SK-N-SH (cell line): Measurements from ENCODE around the gene STRN. TPM values are rescaled to one million over a fixed set of nuclear protein-coding genes. Genes with fewer than 3 reads are reported as not detected.

ENCODE experiments used
- CTCF ChIA-PET: fragments of 300-600, 350-600 bp; formaldehyde crosslinking; extraction: SDS; loops from one replicate; lab custom pipeline; 2021; lab: Yijun Ruan, JAX
- POLR2A ChIA-PET: fragments of 350-600 bp; sonication (Branson Sonifier 250); formaldehyde crosslinking; extraction: SDS; loops from one replicate; lab custom pipeline; 2020; ENCODE audit warnings: antibody characterized with exemption, inconsistent platforms; lab: Yijun Ruan, JAX
- DNase-seq: peaks from one replicate; pipeline ENCODE4 v3.0.0; 2012
- H2AFZ ChIP-seq: fragments of 200-600 bp; sonication (generic); 2 replicates; pipeline ENCODE4 v1.8.1; 2016; ENCODE audit warnings: antibody characterized with exemption, mild to moderate bottlenecking, low read depth
- H3F3A ChIP-seq: fragments of 200-600 bp; sonication (generic); replicated peaks from 2 replicates; pipeline ENCODE3; 2016; ENCODE audit warnings: antibody characterized with exemption, mild to moderate bottlenecking; ENCODE audit not compliant: insufficient read depth
- H3K27ac ChIP-seq, 2 experiments: fragments of 200-500 bp in 1 of 2; fragments of 200-600 bp in 1 of 2; sonication (Bioruptor generic) in 1 of 2; sonication (generic), shearing (Covaris generic) in 1 of 2; 2 replicates each; pipeline versions ENCODE4 v1.5.1 to v1.6.1; 2014 to 2016; ENCODE audit warnings: low read depth in 2 of 2, inconsistent platforms in 1 of 2, low read length in 1 of 2, mild to moderate bottlenecking in 1 of 2, mixed read lengths in 1 of 2
- H3K27me3 ChIP-seq: fragments of 200-600 bp; sonication (generic), shearing (Covaris generic); 2 replicates; pipeline ENCODE4 v1.6.1; 2016; ENCODE audit warnings: mixed run types; ENCODE audit not compliant: insufficient read depth
- H3K36me3 ChIP-seq, 2 experiments: fragments of 200-500 bp in 1 of 2; fragments of 200-600 bp in 1 of 2; sonication (Bioruptor generic) in 1 of 2; sonication (generic) in 1 of 2; replicated peaks in 1 of 2; 2 replicates each; pipeline versions ENCODE3 to v1.5.1; 2014 to 2016; ENCODE audit warnings: low read length in 1 of 2, mild to moderate bottlenecking in 1 of 2; ENCODE audit not compliant: insufficient read depth in 2 of 2, control insufficient read depth in 1 of 2
- H3K4me1 ChIP-seq, 2 experiments: fragments of 200-500 bp in 1 of 2; fragments of 200-600 bp in 1 of 2; sonication (Bioruptor generic) in 1 of 2; sonication (generic), shearing (Covaris generic) in 1 of 2; 2 replicates each; pipeline versions ENCODE4 v1.5.1 to v1.6.1; 2014 to 2016; ENCODE audit warnings: low read depth in 1 of 2, low read length in 1 of 2, mixed run types in 1 of 2; ENCODE audit not compliant: insufficient read depth in 2 of 2, control insufficient read depth in 1 of 2
- H3K4me2 ChIP-seq: fragments of 200-600 bp; sonication (generic), shearing (Covaris generic); 2 replicates; pipeline ENCODE4 v1.6.1; 2017; ENCODE audit warnings: mixed run types
- H3K4me3 ChIP-seq, 2 experiments: fragments of 200-500 bp in 1 of 2; fragments of 200-600 bp in 1 of 2; sonication (Bioruptor generic) in 1 of 2; sonication (generic), shearing (Covaris generic) in 1 of 2; 2 replicates each; pipeline versions ENCODE4 v1.5.1 to v1.8.1; 2014 to 2016; ENCODE audit warnings: low read depth in 2 of 2, inconsistent platforms in 1 of 2, low read length in 1 of 2, mild to moderate bottlenecking in 1 of 2, mixed read lengths in 1 of 2, moderate library complexity in 1 of 2
- H3K79me2 ChIP-seq: fragments of 200-600 bp; sonication (generic); 2 replicates; pipeline ENCODE4 v1.8.1; 2017; ENCODE audit warnings: mild to moderate bottlenecking; ENCODE audit not compliant: insufficient read depth
- H3K9ac ChIP-seq: fragments of 200-600 bp; sonication (generic); 2 replicates; pipeline ENCODE4 v1.6.1; 2017; ENCODE audit warnings: mixed run types
- H3K9me2 ChIP-seq: fragments of 200-600 bp; sonication (generic); 2 replicates; pipeline ENCODE4 v1.6.1; 2017; ENCODE audit warnings: mixed run types
- H3K9me3 ChIP-seq: fragments of 200-600 bp; sonication (generic); 2 replicates; pipeline ENCODE4 v1.6.1; 2017; ENCODE audit warnings: mixed run types, mild to moderate bottlenecking, moderate library complexity
- H4K20me1 ChIP-seq: fragments of 200-600 bp; sonication (generic); 2 replicates; pipeline ENCODE4 v1.6.1; 2017; ENCODE audit warnings: mild to moderate bottlenecking, mixed run types; ENCODE audit not compliant: insufficient read depth
- ELF1 ChIP-seq: IDR thresholded peaks from 2 replicates; pipeline ENCODE4 v1.4.0; 2012
- FOSL2 ChIP-seq: IDR thresholded peaks from 2 replicates; pipeline ENCODE4 v1.4.0; 2012; ENCODE audit warnings: low read depth, mild to moderate bottlenecking, moderate library complexity, borderline replicate concordance
- FOXJ3 ChIP-seq: sonication (generic); formaldehyde crosslinking; IDR thresholded peaks from 2 replicates; pipeline ENCODE4 v1.5.1; 2020; ENCODE audit warnings: mild to moderate bottlenecking, missing genetic modification reagents
- GABPA ChIP-seq: IDR thresholded peaks from 2 replicates; pipeline ENCODE4 v1.4.0; 2012; ENCODE audit warnings: low read depth, mild to moderate bottlenecking
- GATA2 ChIP-seq: sonication (generic); formaldehyde crosslinking; IDR thresholded peaks from 2 replicates; pipeline ENCODE4 v1.5.0; 2020; ENCODE audit warnings: mild to moderate bottlenecking, missing genetic modification reagents
- JUND ChIP-seq: IDR thresholded peaks from 2 replicates; pipeline ENCODE4 v1.4.0; 2012
- NFIC ChIP-seq: IDR thresholded peaks from 2 replicates; pipeline ENCODE4 v1.4.0; 2012; ENCODE audit warnings: borderline replicate concordance
- NRF1 ChIP-seq: IDR thresholded peaks from 2 replicates; pipeline ENCODE4 v1.6.1; 2012; ENCODE audit warnings: low read depth, mild to moderate bottlenecking, low read length
- PBX3 ChIP-seq: IDR thresholded peaks from 2 replicates; pipeline ENCODE4; 2012
- POLR2AphosphoS5 ChIP-seq: IDR thresholded peaks from 2 replicates; pipeline ENCODE4 v1.6.1; 2012; ENCODE audit warnings: low read depth, low read length
- RAD21 ChIP-seq: IDR thresholded peaks from 2 replicates; pipeline ENCODE4 v1.6.1; 2012; ENCODE audit warnings: mild to moderate bottlenecking, low read length
- RXRA ChIP-seq: IDR thresholded peaks from 2 replicates; pipeline ENCODE4 v1.4.0; 2012; ENCODE audit warnings: low read depth, mild to moderate bottlenecking, borderline replicate concordance
- SMC3 ChIP-seq: IDR thresholded peaks from 2 replicates; pipeline ENCODE4 v1.6.1; 2012; ENCODE audit warnings: low read depth, low read length, improper control_type of control experiment
- TAF1 ChIP-seq: IDR thresholded peaks from 2 replicates; pipeline ENCODE4 v1.6.1; 2012; ENCODE audit warnings: low read depth, mild to moderate bottlenecking, low read length, moderate library complexity, borderline replicate concordance
- TCF12 ChIP-seq: IDR thresholded peaks from 2 replicates; pipeline ENCODE4 v1.4.0; 2012
- TEAD4 ChIP-seq: IDR thresholded peaks from 2 replicates; pipeline ENCODE4 v1.4.0; 2012; ENCODE audit warnings: mild to moderate bottlenecking, borderline replicate concordance; ENCODE audit not compliant: insufficient read depth
- YY1 ChIP-seq: IDR thresholded peaks from 2 replicates; pipeline ENCODE4 v1.4.0; 2012; ENCODE audit warnings: low read depth, mild to moderate bottlenecking
- ZBTB33 ChIP-seq: IDR thresholded peaks from 2 replicates; pipeline ENCODE4 v1.4.0; 2012; ENCODE audit warnings: low read depth, borderline replicate concordance
- WGBS: methylation state at CpG from one replicate; pipeline ENCODE4 v1.1.6; 2017; ENCODE audit warnings: low lambda C conversion rate; 5-methylcytosine and 5-hydroxymethylcytosine counted together
- polyA plus RNA-seq, 3 experiments: library from polyadenylated mRNA; depleted of rRNA; stranded (reverse); fragments of >200 nt; gene quantifications; 2 replicates each; pipeline ENCODE4 v1.2.3, GENCODE V29; 2012
- TF ChIP-seq, protein P1 (sequence below): IDR thresholded peaks from 2 replicates; pipeline ENCODE4 v1.4.0; 2012; ENCODE audit warnings: low read depth
- TF ChIP-seq, protein P2 (sequence below): IDR thresholded peaks from 2 replicates; pipeline ENCODE4 v1.4.0; 2012; ENCODE audit warnings: low read depth, borderline replicate concordance

STRN gene
- polyA plus RNA-seq, 1 of the 3 experiments (the other 2 are of a cell fraction): 4.8 TPM

DNA sequence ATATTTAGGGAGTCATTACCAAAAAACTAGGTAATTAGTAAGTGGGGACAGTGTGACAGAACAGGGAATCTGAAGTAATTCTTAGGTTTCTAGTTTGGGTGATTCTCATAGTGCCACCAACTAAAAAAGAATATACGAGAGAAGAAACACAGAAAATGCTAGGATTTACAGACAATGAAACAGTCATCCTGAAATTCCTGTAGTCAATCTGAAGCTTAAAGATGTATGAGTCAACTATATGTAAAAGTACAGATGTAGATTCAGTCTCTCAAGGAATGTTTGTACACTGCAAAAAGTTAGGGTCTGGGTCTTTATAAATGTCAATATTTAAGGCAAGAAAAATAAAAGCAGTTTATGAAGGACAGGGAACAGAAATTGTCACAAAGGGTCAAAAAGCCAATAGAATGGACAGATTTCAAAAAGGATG is 107.0 kb downstream of the STRN start:
- no peaks in the 10 kb centered on the region for H3K4me1 ChIP-seq
- no peak overlapping the region for H3K4me3 ChIP-seq
- peaks cover 40 to 42% of the 10 kb centered on the region in 2 experiments for H3K36me3 ChIP-seq
- H3F3A ChIP-seq: peaks cover 4% of the 10 kb centered on the region
- WGBS: 84% methylated on average over 1 of the region's 1 CpG
- H3K79me2 ChIP-seq: no peaks in the 10 kb centered on the region
- TF ChIP-seq TCF12 (no peak), RAD21 (no peak), FOSL2 (no peak), ELF1 (no peak), FOXJ3 (CRISPR knock-in tag) (no peak), TEAD4 (no peak), NRF1 (no peak)
- no peak overlapping the region for H3K4me2 ChIP-seq
- DNase-seq: no peak
- H3K27ac ChIP-seq: no peak overlapping the region
- no peak overlapping the region for H3K9ac ChIP-seq
- no peaks in the 10 kb centered on the region for H3K9me2 ChIP-seq
- H3K9me3 ChIP-seq: no peaks in the 10 kb centered on the region
- no peak overlapping the region for H2AFZ ChIP-seq
- no peaks in the 10 kb centered on the region for H3K27me3 ChIP-seq
- no peaks in the 10 kb centered on the region for H4K20me1 ChIP-seq
- ChIA-PET POLR2A (no interaction called here), CTCF (no interaction called here)

- Histone ChIP-seq H3K36me3 (peaks cover 36 to 46% of the 10 kb centered on the region in 2 experiments), H3K9ac (no peak overlapping the region), H3K4me3 (no peak overlapping the region), H3K9me2 (no peaks in the 10 kb centered on the region), H2AFZ (no peak overlapping the region), H3K27me3 (no peaks in the 10 kb centered on the region), H3K4me1 (no peaks in the 10 kb centered on the region), H3K9me3 (no peaks in the 10 kb centered on the region), H4K20me1 (no peaks in the 10 kb centered on the region), H3K79me2 (no peaks in the 10 kb centered on the region), H3K4me2 (no peak overlapping the region), H3F3A (peaks cover 4% of the 10 kb centered on the region), H3K27ac (no peak overlapping the region)
- ChIA-PET POLR2A (no interaction called here), CTCF (no interaction called here)
- DNase-seq: no peak
- TF ChIP-seq PBX3 (no peak), JUND (no peak), RXRA (no peak), NFIC (no peak), POLR2AphosphoS5 (no peak), ZBTB33 (no peak), ELF1 (no peak), SMC3 (no peak), TEAD4 (no peak), TCF12 (no peak), RAD21 (no peak), TAF1 (no peak), GATA2 (CRISPR knock-in tag) (no peak), YY1 (no peak), GABPA (no peak)
- TF ChIP-seq, protein P1, sequence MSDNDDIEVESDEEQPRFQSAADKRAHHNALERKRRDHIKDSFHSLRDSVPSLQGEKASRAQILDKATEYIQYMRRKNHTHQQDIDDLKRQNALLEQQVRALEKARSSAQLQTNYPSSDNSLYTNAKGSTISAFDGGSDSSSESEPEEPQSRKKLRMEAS: no peak
- TF ChIP-seq, protein P2, sequence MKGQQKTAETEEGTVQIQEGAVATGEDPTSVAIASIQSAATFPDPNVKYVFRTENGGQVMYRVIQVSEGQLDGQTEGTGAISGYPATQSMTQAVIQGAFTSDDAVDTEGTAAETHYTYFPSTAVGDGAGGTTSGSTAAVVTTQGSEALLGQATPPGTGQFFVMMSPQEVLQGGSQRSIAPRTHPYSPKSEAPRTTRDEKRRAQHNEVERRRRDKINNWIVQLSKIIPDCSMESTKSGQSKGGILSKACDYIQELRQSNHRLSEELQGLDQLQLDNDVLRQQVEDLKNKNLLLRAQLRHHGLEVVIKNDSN: no peak
Measured at GRCh38 chr2:36858551-36859365, 107.6 kb downstream of the STRN start.
